ENCODE data around the gene TMEM161B. TPM values are rescaled to one million over a fixed set of nuclear protein-coding genes. Genes with fewer than 3 reads are reported as not detected.

The TMEM161B gene
- total RNA-seq, 2 experiments from 2014 or later, result 20.3 to 32.7 TPM

- no peaks in the 10 kb centered on the region for H3K9me2 ChIP-seq (ENCODE audit: insufficient read depth, low read length)
- no peaks in the 10 kb centered on the region for H3K79me2 ChIP-seq (ENCODE audit: insufficient read depth, low read depth, low read length)
- no TSS peak for BruUV-seq (replicated peaks)
- ChIA-PET POLR2A (interaction anchor here (1.0 to 1.1 kb wide), 2 partner anchors 16 to 30 kb away, joined by 3 read pairs; no protein-coding TSS in a partner anchor), CTCF (ENCODE audit: unreplicated experiment) (no interaction called here)
- H3K4me3 ChIP-seq (ENCODE audit: low read depth, low read length, poor library complexity, severe bottlenecking), result no peak overlapping the region
- no peaks in the 10 kb centered on the region for H3K9me3 ChIP-seq (ENCODE audit: low read length)
- H2AFZ ChIP-seq (ENCODE audit: low read length), result no peak overlapping the region
- DNase-seq (ENCODE audit: low spot score), result no peak
- no peak for TF ChIP-seq CTCF (conservative IDR thresholded peaks at IDR 0.05; ENCODE audit: low read length)
- no peak for TF ChIP-seq EZH2phosphoT487 (IDR thresholded peaks at IDR 0.05; ENCODE audit: borderline replicate concordance, low read depth, low read length)
- peaks cover 10% of the 10 kb centered on the region for H3K4me1 ChIP-seq (ENCODE audit: insufficient read depth, low read length, poor library complexity, severe bottlenecking)
- H3K36me3 ChIP-seq (ENCODE audit: insufficient read depth, low read length), result peaks cover 32% of the 10 kb centered on the region
- intact Hi-C loops (cut with micrococcal nuclease; ENCODE audit: unreplicated experiment), result no loop called here
- H3K27ac ChIP-seq (ENCODE audit: low read depth, low read length, poor library complexity, severe bottlenecking), result no peak overlapping the region
- H3K4me2 ChIP-seq (ENCODE audit: low read length), result no peak overlapping the region
- H4K20me1 ChIP-seq (ENCODE audit: insufficient read depth, low read length), result no peaks in the 10 kb centered on the region
Measured at GRCh38 chr5:88287846-88288527, 19.3 kb upstream of the TMEM161B start.

- no peaks in the 10 kb centered on the region for H3K9me2 ChIP-seq (ENCODE audit: insufficient read depth, low read length)
- DNase-seq (ENCODE audit: low spot score), result no peak
- TF ChIP-seq EZH2phosphoT487 (IDR thresholded peaks at IDR 0.05; ENCODE audit: borderline replicate concordance, low read depth, low read length) (no peak), CTCF (conservative IDR thresholded peaks at IDR 0.05; ENCODE audit: low read length) (no peak)
- H3K27ac ChIP-seq (ENCODE audit: low read depth, low read length, poor library complexity, severe bottlenecking), result no peak overlapping the region
- POLR2A ChIA-PET, result interaction anchor here (0.7 to 1.1 kb wide), 3 partner anchors 15 to 72 kb away, joined by 3 read pairs; no protein-coding TSS in a partner anchor
- intact Hi-C loops (cut with micrococcal nuclease; ENCODE audit: unreplicated experiment), result no loop called here
- no peak overlapping the region for H2AFZ ChIP-seq (ENCODE audit: low read length)
- H3K4me2 ChIP-seq (ENCODE audit: low read length), result no peak overlapping the region
- H3K4me1 ChIP-seq (ENCODE audit: insufficient read depth, low read length, poor library complexity, severe bottlenecking), result peaks cover 10% of the 10 kb centered on the region
- H3K4me3 ChIP-seq (ENCODE audit: low read depth, low read length, poor library complexity, severe bottlenecking), result no peak overlapping the region
- CTCF ChIA-PET (ENCODE audit: unreplicated experiment), result no interaction called here
- H3K36me3 ChIP-seq (ENCODE audit: insufficient read depth, low read length), result peaks cover 38% of the 10 kb centered on the region
- H4K20me1 ChIP-seq (ENCODE audit: insufficient read depth, low read length), result no peaks in the 10 kb centered on the region
- no peaks in the 10 kb centered on the region for H3K79me2 ChIP-seq (ENCODE audit: insufficient read depth, low read depth, low read length)
- no peaks in the 10 kb centered on the region for H3K9me3 ChIP-seq (ENCODE audit: low read length)
- BruUV-seq (replicated peaks), result no TSS peak
Measured at GRCh38 chr5:88287302-88287701, 18.7 kb upstream of the TMEM161B start.

- TF ChIP-seq EZH2phosphoT487 (IDR thresholded peaks at IDR 0.05; ENCODE audit: borderline replicate concordance, low read depth, low read length), result no peak
- TF ChIP-seq CTCF (conservative IDR thresholded peaks at IDR 0.05; ENCODE audit: low read length), result no peak
- POLR2A ChIA-PET, result no interaction called here
Measured at GRCh38 chr5:88283690-88284089, 15.0 kb upstream of the TMEM161B start.

More at GRCh38 chr5:88283690-88284089, 15.0 kb upstream of the TMEM161B start:
- Histone ChIP-seq H4K20me1 (ENCODE audit: insufficient read depth, low read length) (no peaks in the 10 kb centered on the region), H3K9me3 (ENCODE audit: low read length) (no peaks in the 10 kb centered on the region), H3K4me3 (ENCODE audit: low read depth, low read length, poor library complexity, severe bottlenecking) (no peak overlapping the region), H3K9me2 (ENCODE audit: insufficient read depth, low read length) (no peaks in the 10 kb centered on the region), H3K79me2 (ENCODE audit: insufficient read depth, low read depth, low read length) (no peaks in the 10 kb centered on the region), H3K36me3 (ENCODE audit: insufficient read depth, low read length) (peaks cover 46% of the 10 kb centered on the region), H2AFZ (ENCODE audit: low read length) (no peak overlapping the region), H3K27ac (ENCODE audit: low read depth, low read length, poor library complexity, severe bottlenecking) (no peak overlapping the region), H3K4me2 (ENCODE audit: low read length) (no peak overlapping the region), H3K4me1 (ENCODE audit: insufficient read depth, low read length, poor library complexity, severe bottlenecking) (peaks cover 10% of the 10 kb centered on the region)
- BruUV-seq (replicated peaks), result no TSS peak
- intact Hi-C loops (cut with micrococcal nuclease; ENCODE audit: unreplicated experiment), result no loop called here
- no peak for DNase-seq (ENCODE audit: low spot score)
- CTCF ChIA-PET (ENCODE audit: unreplicated experiment), result no interaction called here

Measured in OCI-LY7 (cell line).